HEK293 (cell line): ENCODE results near the gene FOXN3.

Source experiments
- CTCF ChIA-PET: fragments of 350-600 bp; formaldehyde crosslinking; extraction: SDS; loops from one replicate; lab custom pipeline; 2021; ENCODE audit warnings: antibody characterized with exemption; lab: Yijun Ruan, JAX
- POLR2A ChIA-PET: fragments of 300-600 bp; formaldehyde crosslinking; extraction: SDS; loops from one replicate; lab custom pipeline; 2020; ENCODE audit warnings: antibody characterized with exemption, inconsistent platforms; lab: Yijun Ruan, JAX
- H3K27ac ChIP-seq: fragments of 200-500 bp; sonication (Bioruptor generic); 2 replicates; pipeline ENCODE4 v1.5.1; 2014; ENCODE audit warnings: low read depth, low read length, control low read depth, inconsistent platforms; ENCODE audit errors: extremely low read depth
- H3K36me3 ChIP-seq, 2 experiments: fragments of 200-500 bp in 1 of 2; sonication (Bioruptor generic) in 1 of 2; 1 replicate in 1 of 2; 2 replicates in 1 of 2; pipeline ENCODE4 v1.5.1; 2014 to 2017; ENCODE audit warnings: inconsistent platforms in 2 of 2, low read length in 2 of 2; ENCODE audit not compliant: control insufficient read depth in 2 of 2, insufficient read depth in 1 of 2
- H3K4me1 ChIP-seq: fragments of 200-500 bp; sonication (Bioruptor generic); 2 replicates; pipeline ENCODE4 v1.5.1; 2014; ENCODE audit warnings: mild to moderate bottlenecking, low read length, inconsistent platforms; ENCODE audit not compliant: control insufficient read depth, insufficient read depth
- H3K4me3 ChIP-seq: 2 replicates; pipeline ENCODE4 v1.5.1; 2011; ENCODE audit warnings: low read depth, mild to moderate bottlenecking, control low read depth, low read length, moderate library complexity
- H3K9me3 ChIP-seq: fragments of 200-500 bp; sonication (Bioruptor generic); 2 replicates; pipeline ENCODE4 v1.5.1; 2014; ENCODE audit warnings: low read depth, low read length, inconsistent platforms; ENCODE audit not compliant: control insufficient read depth, insufficient read depth
- HOXA7 ChIP-seq: sonication (generic); formaldehyde crosslinking; IDR thresholded peaks from 2 replicates; pipeline ENCODE4 v1.8.1; 2022; ENCODE audit warnings: missing genetic modification reagents, borderline replicate concordance
- REPIN1 ChIP-seq: fragments of 450-650 bp; formaldehyde crosslinking; IDR thresholded peaks from 2 replicates; pipeline ENCODE4 v1.5.1; 2017; ENCODE audit warnings: missing biosample characterization, missing genetic modification characterization, low read depth
- ZBTB6 ChIP-seq: fragments of 450-650 bp; formaldehyde crosslinking; IDR thresholded peaks from 2 replicates; pipeline ENCODE4 v1.5.1; 2017; ENCODE audit warnings: missing biosample characterization, missing genetic modification characterization
- ZNF114 ChIP-seq: fragments of 450-650 bp; formaldehyde crosslinking; IDR thresholded peaks from 2 replicates; pipeline ENCODE4 v1.5.0; 2017; ENCODE audit warnings: missing biosample characterization, missing genetic modification characterization
- ZNF26 ChIP-seq: fragments of 450-650 bp; formaldehyde crosslinking; IDR thresholded peaks from 2 replicates; pipeline ENCODE4 v1.5.1; 2016; ENCODE audit warnings: missing biosample characterization, missing genetic modification characterization
- ZNF324 ChIP-seq: fragments of 450-650 bp; formaldehyde crosslinking; IDR thresholded peaks from 2 replicates; pipeline ENCODE4 v1.5.1; 2016; ENCODE audit warnings: missing biosample characterization, missing genetic modification characterization
- ZNF394 ChIP-seq: fragments of 450-650 bp; formaldehyde crosslinking; IDR thresholded peaks from 2 replicates; pipeline ENCODE4 v1.5.1; 2016; ENCODE audit warnings: missing biosample characterization, missing genetic modification characterization, mild to moderate bottlenecking, moderate library complexity, borderline replicate concordance
- ZNF521 ChIP-seq: fragments of 450-650 bp; formaldehyde crosslinking; IDR thresholded peaks from 2 replicates; pipeline ENCODE4 v1.5.1; 2017; ENCODE audit warnings: missing biosample characterization, mild to moderate bottlenecking, missing genetic modification characterization
- ZNF658 ChIP-seq: fragments of 450-650 bp; formaldehyde crosslinking; IDR thresholded peaks from 2 replicates; pipeline ENCODE4; 2016; ENCODE audit warnings: missing biosample characterization, missing genetic modification characterization
- ZNF785 ChIP-seq: fragments of 450-650 bp; formaldehyde crosslinking; IDR thresholded peaks from 2 replicates; pipeline ENCODE4 v1.5.1; 2016; ENCODE audit warnings: missing biosample characterization, missing genetic modification characterization
- ZXDB ChIP-seq: fragments of 450-650 bp; formaldehyde crosslinking; IDR thresholded peaks from 2 replicates; pipeline ENCODE4 v1.5.1; 2016; ENCODE audit warnings: missing biosample characterization, missing genetic modification characterization
- TF ChIP-seq, protein P1 (sequence below): fragments of 450-650 bp; formaldehyde crosslinking; IDR thresholded peaks from 2 replicates; pipeline ENCODE4 v1.5.1; 2016; ENCODE audit warnings: missing biosample characterization, missing genetic modification characterization
- TF ChIP-seq, protein P2 (sequence below): fragments of 450-650 bp; formaldehyde crosslinking; IDR thresholded peaks from 2 replicates; pipeline ENCODE4 v1.5.1; 2016; ENCODE audit warnings: missing biosample characterization, missing genetic modification characterization

Gene FOXN3

DNA sequence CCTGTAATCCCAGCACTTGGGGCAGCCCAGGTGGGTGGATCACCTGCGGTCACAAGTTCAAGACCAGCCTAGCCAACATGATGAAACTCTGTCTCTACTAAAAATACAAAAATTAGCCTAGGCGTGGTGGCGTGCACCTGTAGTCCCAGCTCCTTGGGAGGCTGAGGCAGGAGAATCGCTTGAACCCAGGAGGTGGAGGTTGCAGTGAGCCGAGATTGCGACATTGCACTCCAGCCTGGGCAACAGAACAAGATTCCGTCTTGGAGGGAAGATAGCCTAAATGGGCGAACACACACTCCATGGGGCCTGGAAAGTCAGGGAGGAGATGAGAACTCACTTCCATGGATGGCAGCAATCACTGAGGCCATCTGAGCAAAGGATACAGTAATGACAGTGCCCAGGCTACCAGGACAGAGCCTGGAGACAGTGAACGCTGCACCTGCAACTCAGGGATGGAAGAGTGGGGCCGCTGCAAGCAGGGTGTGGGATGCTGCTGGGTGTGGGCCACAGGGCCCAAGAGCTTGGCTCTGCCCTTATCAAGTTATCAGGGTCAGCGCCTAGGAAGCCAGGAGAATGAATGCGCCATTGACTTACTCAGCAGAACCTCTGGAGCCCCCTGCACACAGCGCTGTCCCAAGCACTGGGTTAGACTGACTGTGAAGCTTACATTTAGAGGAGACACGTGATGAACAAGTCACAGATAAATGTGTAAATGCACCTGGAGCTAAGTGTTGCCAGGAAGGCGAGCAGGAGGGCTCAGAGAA is 28.9 kb downstream of the FOXN3 start:
- ChIA-PET POLR2A (no interaction called here), CTCF (no interaction called here)
- TF ChIP-seq ZXDB (tag by site-specific recombination) (no peak), ZNF324 (tag by site-specific recombination) (no peak), HOXA7 (CRISPR knock-in tag) (no peak), ZNF26 (tag by site-specific recombination) (no peak), ZNF785 (tag by site-specific recombination) (no peak), REPIN1 (tag by site-specific recombination) (no peak), ZNF658 (tag by site-specific recombination) (no peak), ZNF394 (tag by site-specific recombination) (no peak), ZNF114 (tag by site-specific recombination) (no peak), ZBTB6 (tag by site-specific recombination) (no peak), ZNF521 (tag by site-specific recombination) (no peak)
- TF ChIP-seq, protein P1, sequence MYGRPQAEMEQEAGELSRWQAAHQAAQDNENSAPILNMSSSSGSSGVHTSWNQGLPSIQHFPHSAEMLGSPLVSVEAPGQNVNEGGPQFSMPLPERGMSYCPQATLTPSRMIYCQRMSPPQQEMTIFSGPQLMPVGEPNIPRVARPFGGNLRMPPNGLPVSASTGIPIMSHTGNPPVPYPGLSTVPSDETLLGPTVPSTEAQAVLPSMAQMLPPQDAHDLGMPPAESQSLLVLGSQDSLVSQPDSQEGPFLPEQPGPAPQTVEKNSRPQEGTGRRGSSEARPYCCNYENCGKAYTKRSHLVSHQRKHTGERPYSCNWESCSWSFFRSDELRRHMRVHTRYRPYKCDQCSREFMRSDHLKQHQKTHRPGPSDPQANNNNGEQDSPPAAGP (tag by site-specific recombination) = no peak
- no peak overlapping the region for H3K27ac ChIP-seq
- no peaks in the 10 kb centered on the region for H3K4me1 ChIP-seq
- no peaks in the 10 kb centered on the region; a peak in 1 of 3 replicates for H3K36me3 ChIP-seq
- H3K4me3 ChIP-seq = no peak overlapping the region
- H3K9me3 ChIP-seq = no peaks in the 10 kb centered on the region

- TF ChIP-seq, protein P2, sequence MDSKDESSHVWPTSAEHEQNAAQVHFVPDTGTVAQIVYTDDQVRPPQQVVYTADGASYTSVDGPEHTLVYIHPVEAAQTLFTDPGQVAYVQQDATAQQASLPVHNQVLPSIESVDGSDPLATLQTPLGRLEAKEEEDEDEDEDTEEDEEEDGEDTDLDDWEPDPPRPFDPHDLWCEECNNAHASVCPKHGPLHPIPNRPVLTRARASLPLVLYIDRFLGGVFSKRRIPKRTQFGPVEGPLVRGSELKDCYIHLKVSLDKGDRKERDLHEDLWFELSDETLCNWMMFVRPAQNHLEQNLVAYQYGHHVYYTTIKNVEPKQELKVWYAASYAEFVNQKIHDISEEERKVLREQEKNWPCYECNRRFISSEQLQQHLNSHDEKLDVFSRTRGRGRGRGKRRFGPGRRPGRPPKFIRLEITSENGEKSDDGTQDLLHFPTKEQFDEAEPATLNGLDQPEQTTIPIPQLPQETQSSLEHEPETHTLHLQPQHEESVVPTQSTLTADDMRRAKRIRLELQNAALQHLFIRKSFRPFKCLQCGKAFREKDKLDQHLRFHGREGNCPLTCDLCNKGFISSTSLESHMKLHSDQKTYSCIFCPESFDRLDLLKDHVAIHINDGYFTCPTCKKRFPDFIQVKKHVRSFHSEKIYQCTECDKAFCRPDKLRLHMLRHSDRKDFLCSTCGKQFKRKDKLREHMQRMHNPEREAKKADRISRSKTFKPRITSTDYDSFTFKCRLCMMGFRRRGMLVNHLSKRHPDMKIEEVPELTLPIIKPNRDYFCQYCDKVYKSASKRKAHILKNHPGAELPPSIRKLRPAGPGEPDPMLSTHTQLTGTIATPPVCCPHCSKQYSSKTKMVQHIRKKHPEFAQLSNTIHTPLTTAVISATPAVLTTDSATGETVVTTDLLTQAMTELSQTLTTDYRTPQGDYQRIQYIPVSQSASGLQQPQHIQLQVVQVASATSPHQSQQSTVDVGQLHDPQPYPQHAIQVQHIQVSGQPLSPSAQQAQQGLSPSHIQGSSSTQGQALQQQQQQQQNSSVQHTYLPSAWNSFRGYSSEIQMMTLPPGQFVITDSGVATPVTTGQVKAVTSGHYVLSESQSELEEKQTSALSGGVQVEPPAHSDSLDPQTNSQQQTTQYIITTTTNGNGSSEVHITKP (tag by site-specific recombination) = no peak
- TF ChIP-seq, all 188 proteins: peak for 0
- Histone ChIP-seq H3K9me3 (no peaks in the 10 kb centered on the region), H3K27ac (no peak overlapping the region), H3K4me1 (no peaks in the 10 kb centered on the region), H3K4me3 (no peak overlapping the region), H3K36me3 (no peaks in the 10 kb centered on the region; a peak in 1 of 3 replicates)
- ChIA-PET CTCF (no interaction called here), POLR2A (no interaction called here)
These were observed 30.7 kb downstream of the FOXN3 start for GRCh38 chr14:89386212-89386886.
